GM12878 (cell line): ENCODE results near the gene PPP2R5B. TPM values are rescaled to one million over a fixed set of nuclear protein-coding genes. Genes with fewer than 3 reads are reported as not detected.

Experiments used
- ATAC-seq: fragments of 200-7000 bp; cut with Tn5 transposase; 3 replicates; pipeline ENCODE4 v1.9.1; 2020; ENCODE audit warnings: mild to moderate bottlenecking, moderate library complexity
- BruUV-seq: library from RNA; stranded (reverse); fragments of 400-500 nt; replicated peaks from 2 replicates; lab custom pipeline; 2021; lab: Mats Ljungman, UMichigan
- CTCF ChIA-PET: fragments of 300-600 bp; sonication (Branson Sonifier 250); formaldehyde crosslinking; extraction: SDS; loops from one replicate; lab custom pipeline; 2021; ENCODE audit warnings: inconsistent platforms; lab: Yijun Ruan, JAX
- POLR2A ChIA-PET: fragments of 350-600 bp; formaldehyde crosslinking; extraction: SDS; loops from one replicate; lab custom pipeline; 2021; ENCODE audit warnings: inconsistent platforms; lab: Charles Lee
- RAD21 ChIA-PET: fragments of 300-600 bp; sonication (Branson Sonifier 250); formaldehyde crosslinking; loops from one replicate; lab custom pipeline; 2023; ENCODE audit warnings: antibody characterized with exemption; ENCODE audit not compliant: unreplicated experiment; lab: Charles Lee
- SMC1A ChIA-PET: fragments of 300-600 bp; sonication (Branson Sonifier 250); formaldehyde crosslinking; loops from one replicate; lab custom pipeline; 2023; ENCODE audit not compliant: unreplicated experiment, uncharacterized antibody; lab: Charles Lee
- DNase-seq: peaks from one replicate; pipeline ENCODE4 v3.0.0-alpha.2; 2011; ENCODE audit warnings: low read depth, low spot score
- FAIRE-seq: peaks from 3 replicates; lab custom pipeline; 2011; peaks lifted over from hg19 to GRCh38; lab: Jason Lieb, UNC
- H2AFZ ChIP-seq: 2 replicates; pipeline ENCODE4 v1.6.0; 2011; ENCODE audit warnings: low read depth, low read length, control low read depth; ENCODE audit not compliant: control insufficient read depth
- H3K27ac ChIP-seq: 2 replicates; pipeline ENCODE4 v1.5.1; 2011; ENCODE audit warnings: control low read depth; ENCODE audit not compliant: control insufficient read depth, insufficient read depth
- H3K27me3 ChIP-seq, 2 experiments: replicated peaks in 1 of 2; 2 replicates each; pipeline versions ENCODE4 v1.6.0 to v1.6.1; 2011; ENCODE audit warnings: low read length in 1 of 2; ENCODE audit not compliant: control insufficient read depth in 2 of 2, insufficient read depth in 2 of 2
- H3K36me3 ChIP-seq, 2 experiments: 2 replicates each; pipeline ENCODE4 v1.5.1; 2011; ENCODE audit warnings: low read length in 1 of 2; ENCODE audit not compliant: control insufficient read depth in 2 of 2, insufficient read depth in 2 of 2
- H3K4me1 ChIP-seq: 2 replicates; pipeline ENCODE4 v1.6.1; 2011; ENCODE audit warnings: mild to moderate bottlenecking, low read length, moderate library complexity, mixed read lengths; ENCODE audit not compliant: control insufficient read depth, insufficient read depth
- H3K4me2 ChIP-seq: 2 replicates; pipeline ENCODE4 v1.6.0; 2011; ENCODE audit warnings: control low read depth; ENCODE audit not compliant: control insufficient read depth, insufficient read depth
- H3K4me3 ChIP-seq: fragments of 200-600 bp; sonication (generic); 2 replicates; pipeline ENCODE4 v1.5.1; 2016
- H3K79me2 ChIP-seq: 2 replicates; pipeline ENCODE4 v1.6.0; 2011; ENCODE audit warnings: low read length; ENCODE audit not compliant: control insufficient read depth, insufficient read depth
- H3K9ac ChIP-seq: 2 replicates; pipeline ENCODE4 v1.8.0; 2011; ENCODE audit warnings: low read length, control low read depth, mixed read lengths; ENCODE audit not compliant: control insufficient read depth, insufficient read depth
- H3K9me3 ChIP-seq: replicated peaks from 3 replicates; pipeline ENCODE4 v1.5.1; 2011; ENCODE audit warnings: mild to moderate bottlenecking, low read length; ENCODE audit not compliant: control insufficient read depth, insufficient read depth
- H4K20me1 ChIP-seq: 2 replicates; pipeline ENCODE4 v1.6.0; 2011; ENCODE audit not compliant: control insufficient read depth, insufficient read depth
- ATF7 ChIP-seq: fragments of 450-650 bp; IDR thresholded peaks from 2 replicates; pipeline ENCODE4 v1.6.1; 2016; ENCODE audit warnings: low read depth, mild to moderate bottlenecking
- BACH1 ChIP-seq: fragments of 450-650 bp; IDR thresholded peaks from 2 replicates; pipeline ENCODE4 v1.6.1; 2017; ENCODE audit warnings: mild to moderate bottlenecking, borderline replicate concordance
- DPF2 ChIP-seq: fragments of 450-650 bp; IDR thresholded peaks from 2 replicates; pipeline ENCODE4 v1.6.1; 2017; ENCODE audit warnings: mild to moderate bottlenecking
- POLR2A ChIP-seq: IDR thresholded peaks from 2 replicates; pipeline ENCODE4 v1.6.1; 2011; ENCODE audit warnings: low read depth, mild to moderate bottlenecking, low read length
- POLR2AphosphoS5 ChIP-seq: IDR thresholded peaks from 2 replicates; pipeline ENCODE4 v1.6.1; 2011; ENCODE audit warnings: mild to moderate bottlenecking, low read length, inconsistent platforms
- SMAD1 ChIP-seq: fragments of 450-650 bp; IDR thresholded peaks from 2 replicates; pipeline ENCODE4 v1.6.1; 2018; ENCODE audit warnings: mild to moderate bottlenecking, low read depth; ENCODE audit not compliant: partially characterized antibody
- SREBF2 ChIP-seq: IDR thresholded peaks from 2 replicates; pipeline ENCODE4 v1.6.1; 2012; ENCODE audit warnings: mild to moderate bottlenecking, low read length
- WGBS: methylation state at CpG from one replicate; pipeline ENCODE4 v1.1.6; 2016; ENCODE audit warnings: low lambda C conversion rate; ENCODE audit not compliant: insufficient replicate concordance, insufficient coverage; ENCODE audit errors: missing lambda C conversion rate; 5-methylcytosine and 5-hydroxymethylcytosine counted together
- in situ Hi-C: fragments of 300-500 bp; cut with MboI; formaldehyde crosslinking; loops from 9 replicates; pipeline ENCODE4 v1.14.3; 2018; ENCODE audit warnings: mixed read lengths
- intact Hi-C: fragments of 100-400 bp; cut with micrococcal nuclease; formaldehyde crosslinking; loops from one replicate; pipeline ENCODE4 v1.14.2; 2022; ENCODE audit not compliant: unreplicated experiment
- polyA plus RNA-seq, 11 experiments: library from polyadenylated mRNA; depleted of rRNA in 4 of 11; unstranded in 6 of 11; stranded (reverse) in 5 of 11; fragments of >200 nt; fragmentation: Nextera tagmentation in 4 of 11; fragmentation: Illumina TruSeq in 1 of 11; extraction: Ambion mirVana in 4 of 11; extraction: Trizol in 1 of 11; gene quantifications; 1 replicate in 1 of 11; 2 replicates in 10 of 11; pipeline versions ENCODE4 v1.2.1 to v1.2.3, GENCODE V29; 2011 to 2016; ENCODE audit warnings: inconsistent platforms in 2 of 11, missing spikeins in 2 of 11, low read depth in 1 of 11
- total RNA-seq, 4 experiments: library from RNA; depleted of rRNA in 3 of 4; stranded (reverse); fragments of >200 nt in 3 of 4; fragmentation: Illumina TruSeq in 1 of 4; extraction: Trizol in 1 of 4; gene quantifications; 2 replicates each; pipeline versions ENCODE4 v1.2.1 to v1.2.3, GENCODE V29; 2013 to 2021
- TF ChIP-seq, protein P1 (sequence below): IDR thresholded peaks from 2 replicates; pipeline ENCODE4 v1.6.1; 2012; ENCODE audit warnings: mild to moderate bottlenecking, low read depth, low read length
- TF ChIP-seq, protein P2 (sequence below): IDR thresholded peaks from 2 replicates; pipeline ENCODE4 v1.6.1; 2012; ENCODE audit warnings: improper control_type of control experiment, low read depth, low read length; ENCODE audit not compliant: insufficient replicate concordance

Gene PPP2R5B
- total and polyA plus RNA-seq, 10 of the 15 experiments (the other 5 are each of a cell fraction or from before 2014, with no cell fraction given): 0.08 to 6.7 (median 2.0) TPM

DNA sequence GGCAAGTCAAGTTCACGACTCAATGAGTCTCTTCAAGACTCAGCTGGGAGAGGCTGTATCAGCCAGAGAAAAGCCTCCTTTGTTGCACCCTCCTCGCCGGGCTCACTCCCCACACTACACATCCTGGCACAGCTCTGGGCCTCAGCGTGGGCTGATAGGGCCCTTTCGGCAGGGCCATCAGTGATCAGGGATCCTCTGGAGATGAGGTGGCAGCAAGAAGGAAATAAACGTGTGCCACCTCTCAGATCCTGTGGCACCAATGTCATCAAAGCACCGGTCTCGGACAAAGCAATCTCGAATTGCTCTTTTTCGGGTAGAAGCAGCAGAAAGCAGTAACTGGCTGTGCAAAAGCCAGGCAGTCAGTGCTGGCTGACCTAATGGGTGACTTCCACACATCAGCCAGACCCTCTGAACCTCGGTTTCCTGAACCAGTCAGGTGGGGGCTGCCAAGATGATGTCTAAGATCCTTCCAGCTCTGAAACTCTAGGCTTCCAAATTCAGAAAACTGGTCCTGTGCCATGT is 48.2 kb upstream of the PPP2R5B start:
- no peak for ATAC-seq
- in situ Hi-C loops: no loop called here
- Histone ChIP-seq H3K9ac (peak overlapping the region; percentile 88), H3K36me3 (peaks cover 0 to 14% of the 10 kb centered on the region in 2 experiments), H4K20me1 (peaks cover 3% of the 10 kb centered on the region; the same call in 1 of the 2 replicates), H2AFZ (no peak overlapping the region), H3K4me1 (peaks cover 46% of the 10 kb centered on the region), H3K27me3 (no peaks in the 10 kb centered on the region), H3K4me3 (peak overlapping the region; percentile 89), H3K9me3 (no peaks in the 10 kb centered on the region), H3K79me2 (peaks cover 77% of the 10 kb centered on the region), H3K4me2 (peak overlapping the region; percentile 92), H3K27ac (peak overlapping the region; percentile 84)
- ChIA-PET POLR2A (interaction anchor here (0.6 to 19.9 kb wide), 2 partner anchors 18 to 1180 kb away, joined by 6 to 620 read pairs; no protein-coding TSS in a partner anchor), RAD21 (interaction anchor here (0.9 to 12.5 kb wide), 4 partner anchors 11 to 26 kb away, joined by 3 to 253 read pairs (median 112); no protein-coding TSS in a partner anchor), SMC1A (interaction anchor here (1.1 to 11.5 kb wide), 3 partner anchors 11 to 25 kb away, joined by 4 to 227 read pairs (median 226); no protein-coding TSS in a partner anchor), CTCF (interaction anchor here (1.2 to 30.0 kb wide), 7 partner anchors 12 to 234 kb away, joined by 3 to 1208 read pairs (median 3); partner anchors contain the start of gene CDC42BPG)
- TF ChIP-seq DPF2: 0 out of 2 replicates have a peak, but pooled peaks have one; percentile 11
- no peak for TF ChIP-seq SMAD1
- TF ChIP-seq, protein P1, sequence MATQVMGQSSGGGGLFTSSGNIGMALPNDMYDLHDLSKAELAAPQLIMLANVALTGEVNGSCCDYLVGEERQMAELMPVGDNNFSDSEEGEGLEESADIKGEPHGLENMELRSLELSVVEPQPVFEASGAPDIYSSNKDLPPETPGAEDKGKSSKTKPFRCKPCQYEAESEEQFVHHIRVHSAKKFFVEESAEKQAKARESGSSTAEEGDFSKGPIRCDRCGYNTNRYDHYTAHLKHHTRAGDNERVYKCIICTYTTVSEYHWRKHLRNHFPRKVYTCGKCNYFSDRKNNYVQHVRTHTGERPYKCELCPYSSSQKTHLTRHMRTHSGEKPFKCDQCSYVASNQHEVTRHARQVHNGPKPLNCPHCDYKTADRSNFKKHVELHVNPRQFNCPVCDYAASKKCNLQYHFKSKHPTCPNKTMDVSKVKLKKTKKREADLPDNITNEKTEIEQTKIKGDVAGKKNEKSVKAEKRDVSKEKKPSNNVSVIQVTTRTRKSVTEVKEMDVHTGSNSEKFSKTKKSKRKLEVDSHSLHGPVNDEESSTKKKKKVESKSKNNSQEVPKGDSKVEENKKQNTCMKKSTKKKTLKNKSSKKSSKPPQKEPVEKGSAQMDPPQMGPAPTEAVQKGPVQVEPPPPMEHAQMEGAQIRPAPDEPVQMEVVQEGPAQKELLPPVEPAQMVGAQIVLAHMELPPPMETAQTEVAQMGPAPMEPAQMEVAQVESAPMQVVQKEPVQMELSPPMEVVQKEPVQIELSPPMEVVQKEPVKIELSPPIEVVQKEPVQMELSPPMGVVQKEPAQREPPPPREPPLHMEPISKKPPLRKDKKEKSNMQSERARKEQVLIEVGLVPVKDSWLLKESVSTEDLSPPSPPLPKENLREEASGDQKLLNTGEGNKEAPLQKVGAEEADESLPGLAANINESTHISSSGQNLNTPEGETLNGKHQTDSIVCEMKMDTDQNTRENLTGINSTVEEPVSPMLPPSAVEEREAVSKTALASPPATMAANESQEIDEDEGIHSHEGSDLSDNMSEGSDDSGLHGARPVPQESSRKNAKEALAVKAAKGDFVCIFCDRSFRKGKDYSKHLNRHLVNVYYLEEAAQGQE: no peak
- TF ChIP-seq, protein P2, sequence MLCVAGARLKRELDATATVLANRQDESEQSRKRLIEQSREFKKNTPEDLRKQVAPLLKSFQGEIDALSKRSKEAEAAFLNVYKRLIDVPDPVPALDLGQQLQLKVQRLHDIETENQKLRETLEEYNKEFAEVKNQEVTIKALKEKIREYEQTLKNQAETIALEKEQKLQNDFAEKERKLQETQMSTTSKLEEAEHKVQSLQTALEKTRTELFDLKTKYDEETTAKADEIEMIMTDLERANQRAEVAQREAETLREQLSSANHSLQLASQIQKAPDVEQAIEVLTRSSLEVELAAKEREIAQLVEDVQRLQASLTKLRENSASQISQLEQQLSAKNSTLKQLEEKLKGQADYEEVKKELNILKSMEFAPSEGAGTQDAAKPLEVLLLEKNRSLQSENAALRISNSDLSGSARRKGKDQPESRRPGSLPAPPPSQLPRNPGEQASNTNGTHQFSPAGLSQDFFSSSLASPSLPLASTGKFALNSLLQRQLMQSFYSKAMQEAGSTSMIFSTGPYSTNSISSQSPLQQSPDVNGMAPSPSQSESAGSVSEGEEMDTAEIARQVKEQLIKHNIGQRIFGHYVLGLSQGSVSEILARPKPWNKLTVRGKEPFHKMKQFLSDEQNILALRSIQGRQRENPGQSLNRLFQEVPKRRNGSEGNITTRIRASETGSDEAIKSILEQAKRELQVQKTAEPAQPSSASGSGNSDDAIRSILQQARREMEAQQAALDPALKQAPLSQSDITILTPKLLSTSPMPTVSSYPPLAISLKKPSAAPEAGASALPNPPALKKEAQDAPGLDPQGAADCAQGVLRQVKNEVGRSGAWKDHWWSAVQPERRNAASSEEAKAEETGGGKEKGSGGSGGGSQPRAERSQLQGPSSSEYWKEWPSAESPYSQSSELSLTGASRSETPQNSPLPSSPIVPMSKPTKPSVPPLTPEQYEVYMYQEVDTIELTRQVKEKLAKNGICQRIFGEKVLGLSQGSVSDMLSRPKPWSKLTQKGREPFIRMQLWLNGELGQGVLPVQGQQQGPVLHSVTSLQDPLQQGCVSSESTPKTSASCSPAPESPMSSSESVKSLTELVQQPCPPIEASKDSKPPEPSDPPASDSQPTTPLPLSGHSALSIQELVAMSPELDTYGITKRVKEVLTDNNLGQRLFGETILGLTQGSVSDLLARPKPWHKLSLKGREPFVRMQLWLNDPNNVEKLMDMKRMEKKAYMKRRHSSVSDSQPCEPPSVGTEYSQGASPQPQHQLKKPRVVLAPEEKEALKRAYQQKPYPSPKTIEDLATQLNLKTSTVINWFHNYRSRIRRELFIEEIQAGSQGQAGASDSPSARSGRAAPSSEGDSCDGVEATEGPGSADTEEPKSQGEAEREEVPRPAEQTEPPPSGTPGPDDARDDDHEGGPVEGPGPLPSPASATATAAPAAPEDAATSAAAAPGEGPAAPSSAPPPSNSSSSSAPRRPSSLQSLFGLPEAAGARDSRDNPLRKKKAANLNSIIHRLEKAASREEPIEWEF: no peak
- peak; percentile 24; the same call in 1 of the 2 replicates for TF ChIP-seq POLR2A
- TF ChIP-seq ATF7: no peak
- TF ChIP-seq POLR2AphosphoS5: 0 out of 2 replicates have a peak, but pooled peaks have one; percentile 28
- 0 out of 2 replicates have a peak, but pooled peaks have one; percentile 11 for TF ChIP-seq BACH1
- no peak for TF ChIP-seq SREBF2
- intact Hi-C loops: loop anchor here (2.0 to 10.0 kb wide), 3 partner anchors 17 to 839 kb away; partner anchors contain the start of genes KAT5 and MAP3K11
- BruUV-seq: no TSS peak
- no peak for DNase-seq
- FAIRE-seq: no peak
- 2% methylated on average over 11 of the region's 11 CpGs for WGBS
